ENCODE results near the gene ZNF524.

GRCh38 chr19:55614711-55615542, 14.8 kb downstream of the ZNF524 start:
- TF ChIP-seq EZH2phosphoT487 (IDR thresholded peaks at IDR 0.05; ENCODE audit: insufficient read depth, low read depth) (no peak), EZH2 (IDR thresholded peaks at IDR 0.05; ENCODE audit: insufficient read depth, poor library complexity, severe bottlenecking) (no peak)

Measured in GM23248 (cell line).